ENCODE results near the gene LRIG3.
A peak's percentile ranks its signal among the peaks of the same experiment; 100 is the strongest.

The LRIG3 gene

DNA sequence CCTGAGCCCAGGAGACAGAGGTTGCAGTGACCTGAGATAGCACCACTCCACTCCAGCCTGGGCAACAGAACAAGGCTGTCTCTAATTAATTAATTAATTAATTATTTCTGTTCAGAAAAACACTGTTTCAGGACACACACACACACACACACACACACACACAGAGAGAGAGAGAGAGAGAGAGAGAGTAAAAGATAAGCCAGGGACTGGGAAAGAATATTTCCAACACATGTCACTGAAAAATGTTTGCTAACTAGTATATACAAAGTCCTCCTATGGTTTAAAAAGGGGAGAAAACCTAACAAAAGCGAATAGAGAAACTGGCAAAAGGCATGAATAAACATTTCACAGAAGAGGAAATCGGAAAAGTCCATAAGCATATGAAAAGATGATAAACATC lies 18.1 kb upstream of the LRIG3 start:
- no peaks in the 10 kb centered on the region for H3K27me3 ChIP-seq
- H3K9me3 ChIP-seq: no peaks in the 10 kb centered on the region
- no peak overlapping the region for H3K4me3 ChIP-seq (ENCODE audit: low read depth, low read length)
- TF ChIP-seq, protein P1, sequence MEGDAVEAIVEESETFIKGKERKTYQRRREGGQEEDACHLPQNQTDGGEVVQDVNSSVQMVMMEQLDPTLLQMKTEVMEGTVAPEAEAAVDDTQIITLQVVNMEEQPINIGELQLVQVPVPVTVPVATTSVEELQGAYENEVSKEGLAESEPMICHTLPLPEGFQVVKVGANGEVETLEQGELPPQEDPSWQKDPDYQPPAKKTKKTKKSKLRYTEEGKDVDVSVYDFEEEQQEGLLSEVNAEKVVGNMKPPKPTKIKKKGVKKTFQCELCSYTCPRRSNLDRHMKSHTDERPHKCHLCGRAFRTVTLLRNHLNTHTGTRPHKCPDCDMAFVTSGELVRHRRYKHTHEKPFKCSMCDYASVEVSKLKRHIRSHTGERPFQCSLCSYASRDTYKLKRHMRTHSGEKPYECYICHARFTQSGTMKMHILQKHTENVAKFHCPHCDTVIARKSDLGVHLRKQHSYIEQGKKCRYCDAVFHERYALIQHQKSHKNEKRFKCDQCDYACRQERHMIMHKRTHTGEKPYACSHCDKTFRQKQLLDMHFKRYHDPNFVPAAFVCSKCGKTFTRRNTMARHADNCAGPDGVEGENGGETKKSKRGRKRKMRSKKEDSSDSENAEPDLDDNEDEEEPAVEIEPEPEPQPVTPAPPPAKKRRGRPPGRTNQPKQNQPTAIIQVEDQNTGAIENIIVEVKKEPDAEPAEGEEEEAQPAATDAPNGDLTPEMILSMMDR (IDR thresholded peaks at IDR 0.05; ENCODE audit: low read depth, low read length): no peak
- H3K4me1 ChIP-seq: no peaks in the 10 kb centered on the region
- no peaks in the 10 kb centered on the region for H3K36me3 ChIP-seq
- DNase-seq: no peak

DNA sequence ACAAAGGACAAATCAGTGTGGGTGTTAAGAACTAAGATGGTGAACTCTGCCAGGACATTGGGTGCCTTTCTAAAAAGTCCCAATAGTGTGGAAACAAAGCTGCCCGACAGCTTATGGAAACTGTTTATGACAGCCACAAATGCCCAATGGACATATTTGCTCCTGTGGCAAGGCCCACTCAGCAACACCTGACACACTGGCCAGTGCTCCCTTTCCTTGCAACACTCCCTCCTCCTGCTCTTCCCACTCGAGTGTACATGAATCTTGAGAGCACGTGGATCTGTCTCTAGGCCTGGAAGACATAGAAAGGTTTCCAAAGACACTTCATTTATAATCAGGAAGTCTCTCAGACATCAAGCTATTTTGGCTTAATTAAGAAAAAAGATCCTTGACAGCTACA lies 14.2 kb upstream of the LRIG3 start:
- TF ChIP-seq, protein P1 (IDR thresholded peaks at IDR 0.05; ENCODE audit: low read depth, low read length): no peak
- Histone ChIP-seq H3K4me1 (no peaks in the 10 kb centered on the region), H3K9me3 (no peaks in the 10 kb centered on the region), H3K4me3 (ENCODE audit: low read depth, low read length) (no peak overlapping the region), H3K27me3 (no peaks in the 10 kb centered on the region), H3K36me3 (no peaks in the 10 kb centered on the region)
- no peak for DNase-seq

DNA sequence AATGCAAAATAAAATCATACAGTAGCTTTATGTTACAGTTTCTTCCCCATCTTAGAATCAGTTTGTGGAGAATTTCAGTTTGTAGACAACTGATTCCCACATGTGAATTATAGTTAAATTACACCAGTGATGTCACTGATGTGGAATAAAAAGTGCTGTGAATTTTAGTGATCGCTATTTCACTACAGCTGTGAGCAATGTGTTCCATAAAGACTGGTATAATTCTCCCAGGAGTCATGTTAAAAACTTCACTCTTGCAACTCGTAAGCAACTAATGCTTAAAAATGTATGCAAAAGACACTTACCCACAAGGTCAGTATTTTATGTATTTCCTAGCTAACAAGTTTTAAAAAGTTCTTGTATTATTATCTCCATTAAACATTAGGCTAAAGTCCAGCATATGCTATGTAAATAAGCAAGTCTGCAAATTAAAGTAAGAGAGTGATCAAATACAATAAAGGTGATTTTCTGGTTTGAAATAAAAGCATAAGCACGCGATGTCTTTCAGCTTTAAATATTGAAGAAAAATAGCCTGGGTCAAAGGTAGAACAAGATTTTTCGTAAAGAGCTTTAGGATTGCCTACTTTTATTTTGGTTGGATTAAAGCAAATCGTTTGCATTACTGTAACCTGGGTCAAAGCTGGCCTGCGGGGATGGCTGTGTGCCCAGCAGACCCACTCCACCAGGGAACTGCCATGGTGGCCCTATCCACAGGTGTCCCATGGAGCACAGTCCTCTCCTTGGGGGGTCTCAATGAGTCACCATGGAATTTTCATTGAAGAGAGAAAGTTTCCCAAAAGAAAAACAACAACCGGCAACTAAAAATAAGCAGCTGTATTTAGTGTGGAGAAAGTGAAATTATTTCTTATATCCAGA lies 12.7 kb upstream of the LRIG3 start:
- TF ChIP-seq, protein P1 (IDR thresholded peaks at IDR 0.05; ENCODE audit: low read depth, low read length): no peak
- Histone ChIP-seq H3K27me3 (no peaks in the 10 kb centered on the region), H3K36me3 (no peaks in the 10 kb centered on the region), H3K4me1 (no peaks in the 10 kb centered on the region), H3K9me3 (no peaks in the 10 kb centered on the region), H3K4me3 (ENCODE audit: low read depth, low read length) (no peak overlapping the region)
- no peak for DNase-seq

DNA sequence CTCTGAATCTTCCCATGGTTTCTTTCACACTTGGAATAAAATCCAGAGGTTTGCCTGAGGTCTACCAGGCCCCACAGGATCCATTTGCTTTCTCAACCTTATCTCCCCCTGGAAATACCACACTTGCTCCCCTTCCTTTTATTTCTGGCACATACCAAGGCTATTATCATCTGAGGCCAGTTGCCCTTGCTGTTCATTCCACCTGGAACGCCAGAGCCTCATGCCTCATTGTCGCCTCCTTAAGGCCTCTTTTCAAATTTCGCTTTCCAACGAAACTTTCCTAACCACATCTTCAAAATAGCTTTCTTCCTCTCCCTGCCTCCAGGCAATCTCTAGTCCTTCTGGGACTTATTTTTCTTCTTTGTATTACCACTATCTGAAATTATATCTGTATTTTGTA lies 11.2 kb upstream of the LRIG3 start:
- H3K4me1 ChIP-seq: no peaks in the 10 kb centered on the region
- H3K4me3 ChIP-seq (ENCODE audit: low read depth, low read length): no peak overlapping the region
- no peaks in the 10 kb centered on the region for H3K9me3 ChIP-seq
- no peak for DNase-seq
- H3K27me3 ChIP-seq: no peaks in the 10 kb centered on the region
- H3K36me3 ChIP-seq: no peaks in the 10 kb centered on the region
- TF ChIP-seq, protein P1 (IDR thresholded peaks at IDR 0.05; ENCODE audit: low read depth, low read length): peak; percentile 20; the same call in 1 of the 2 replicates

DNA sequence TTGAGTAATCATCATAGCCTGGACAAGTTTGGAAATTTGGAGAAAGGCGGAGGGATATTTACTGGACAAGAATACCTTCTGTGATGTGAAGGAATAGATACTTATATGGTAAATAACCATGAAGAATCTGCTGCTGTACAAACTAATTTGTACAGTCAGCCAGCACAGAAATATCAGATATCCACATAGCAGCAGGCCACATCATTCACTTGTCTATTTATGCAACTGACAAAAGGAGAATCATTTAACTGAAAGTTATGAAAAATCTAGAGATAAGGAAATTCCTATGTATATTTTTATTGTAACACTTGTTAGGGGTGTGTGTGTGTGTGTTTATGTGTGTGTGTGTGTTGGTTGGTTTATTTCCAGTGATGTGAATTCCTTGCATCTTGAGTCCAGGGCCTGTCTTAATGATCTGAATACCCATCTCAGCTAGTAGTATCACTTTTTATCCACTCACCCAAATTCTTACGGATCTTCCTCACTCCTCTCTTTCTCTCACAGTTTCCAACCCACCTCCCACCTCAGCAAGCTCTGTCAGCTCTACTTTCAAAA lies 10.5 kb upstream of the LRIG3 start:
- H3K36me3 ChIP-seq: no peaks in the 10 kb centered on the region
- no peaks in the 10 kb centered on the region for H3K9me3 ChIP-seq
- no peaks in the 10 kb centered on the region for H3K27me3 ChIP-seq
- H3K4me1 ChIP-seq: no peaks in the 10 kb centered on the region
- TF ChIP-seq, protein P1 (IDR thresholded peaks at IDR 0.05; ENCODE audit: low read depth, low read length): no peak
- no peak for DNase-seq
- H3K4me3 ChIP-seq (ENCODE audit: low read depth, low read length): no peak overlapping the region

DNA sequence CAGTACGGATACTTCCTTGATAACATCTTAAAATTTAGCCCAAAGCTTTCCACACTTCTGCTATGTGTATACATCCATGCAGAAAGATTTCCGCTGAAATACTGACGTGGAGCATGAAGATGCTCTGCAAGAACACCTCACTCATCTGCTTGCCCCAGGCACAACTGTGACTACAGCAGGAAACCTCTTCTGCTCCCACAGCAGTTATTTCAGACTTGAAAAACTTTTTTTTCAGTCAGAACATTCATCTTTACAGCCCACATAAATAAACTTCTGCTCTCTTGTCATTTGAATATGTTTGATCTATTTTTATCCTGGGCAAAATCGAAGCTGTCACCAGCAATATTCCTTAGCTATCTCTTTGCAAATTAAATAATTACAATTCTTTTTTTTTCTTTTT lies 6.8 kb upstream of the LRIG3 start:
- no peaks in the 10 kb centered on the region for H3K9me3 ChIP-seq
- no peaks in the 10 kb centered on the region for H3K36me3 ChIP-seq
- no peaks in the 10 kb centered on the region for H3K4me1 ChIP-seq
- DNase-seq: no peak
- H3K27me3 ChIP-seq: no peaks in the 10 kb centered on the region; the same call in 1 of the 2 replicates
- TF ChIP-seq, protein P1 (IDR thresholded peaks at IDR 0.05; ENCODE audit: low read depth, low read length): no peak
- no peak overlapping the region for H3K4me3 ChIP-seq (ENCODE audit: low read depth, low read length)
